Lower leg skin (tissue), 3 donors: ENCODE results near the gene HLX.

Source experiments
- CTCF ChIP-seq, 3 donors: fragments of 450-650 bp; IDR thresholded peaks; one replicate each; pipeline ENCODE4 v1.5.1; 2016; ENCODE audit warnings: antibody characterized with exemption in 3 of 3, mild to moderate bottlenecking in 3 of 3, moderate library complexity in 2 of 3
- POLR2A ChIP-seq, 2 donors: fragments of 450-650 bp; IDR thresholded peaks; one replicate each; pipeline ENCODE4 v1.6.1; 2016 to 2017; ENCODE audit warnings: antibody characterized with exemption in 2 of 2, mild to moderate bottlenecking in 1 of 2, moderate library complexity in 1 of 2

GRCh38 chr1:220889848-220890287 is 10.6 kb downstream of the HLX start:
- no peak for TF ChIP-seq POLR2A (IDR thresholded peaks at IDR 0.05)
- TF ChIP-seq CTCF (IDR thresholded peaks at IDR 0.05) = no peak
